Measurements from ENCODE around the gene SPAG5.
A peak's percentile ranks its signal among the peaks of the same experiment; 100 is the strongest.
"Not testable (repeated sequence)": the region's sequence is repeated elsewhere in the genome, so short reads cannot be mapped to it uniquely, and the experiment has no call there.

SPAG5 gene

GRCh38 chr17:28598799-28599310 lies at the start of gene SPAG5:
SPAG5 (minus strand) TSS chr17:28599025; CDS start chr17:28598946, 79 bp downstream.
- peak; percentile 76 to 91 for DNase-seq

DNA sequence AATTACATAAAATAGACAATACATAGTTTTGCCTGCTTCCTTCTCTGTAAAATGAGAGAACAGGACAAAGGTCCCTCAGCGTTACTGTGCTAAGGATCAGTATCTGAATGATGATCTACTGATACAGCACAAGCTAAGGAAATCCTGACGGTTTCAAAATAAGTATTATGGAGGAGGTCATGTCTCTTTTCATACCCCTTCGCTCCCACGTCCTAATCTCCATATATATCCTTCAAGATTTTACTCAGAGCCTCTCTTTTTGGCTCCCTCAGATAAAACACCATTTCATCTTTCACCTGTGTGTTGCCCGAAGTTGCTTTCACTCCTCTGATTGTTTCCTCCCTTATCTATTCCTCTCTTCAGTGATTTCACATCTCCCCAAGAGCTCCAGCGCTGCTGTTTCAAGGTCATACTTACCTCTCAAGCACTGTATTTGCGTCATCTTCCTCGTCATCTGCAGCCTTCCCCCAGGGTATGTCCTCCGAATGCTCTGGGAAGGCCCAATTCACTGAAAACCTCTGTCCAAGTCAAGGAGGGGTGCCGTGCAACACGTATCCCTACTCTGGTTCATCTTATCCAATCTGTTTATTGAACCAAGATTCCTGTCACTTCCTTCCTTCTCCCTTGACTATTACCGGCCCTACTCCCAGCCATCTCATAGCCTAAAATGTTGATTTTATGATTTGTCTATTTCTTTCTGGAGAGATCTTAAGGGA lies 47.4 kb upstream of the SPAG5 start:
- DNase-seq, result no peak

DNA sequence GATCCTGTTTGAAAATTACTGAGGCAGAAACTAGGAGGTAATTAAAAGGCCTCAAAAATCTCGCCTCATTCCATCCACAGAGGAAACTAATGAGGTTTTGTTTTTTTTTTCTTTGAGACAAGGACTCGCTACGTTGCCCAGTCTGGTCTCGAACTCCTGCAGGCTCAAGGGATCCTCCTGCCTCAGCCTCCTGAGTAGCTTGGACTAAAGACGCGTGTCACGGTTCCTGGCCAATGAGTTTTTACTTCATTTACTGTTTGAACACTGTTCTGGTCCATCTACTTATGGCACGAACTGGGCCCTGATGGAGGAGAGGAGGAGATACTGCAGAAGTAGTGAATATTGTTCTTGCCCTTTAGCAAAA lies 46.7 kb upstream of the SPAG5 start:
- DNase-seq, result no peak

- DNase-seq, result peak; percentile 82 to 96
Measured at GRCh38 chr17:28644787-28645575, 46.2 kb upstream of the SPAG5 start, which contains the start of gene BLTP2. BLTP2 (minus strand) TSS chr17:28645158; CDS start chr17:28645056, 102 bp downstream.

DNA sequence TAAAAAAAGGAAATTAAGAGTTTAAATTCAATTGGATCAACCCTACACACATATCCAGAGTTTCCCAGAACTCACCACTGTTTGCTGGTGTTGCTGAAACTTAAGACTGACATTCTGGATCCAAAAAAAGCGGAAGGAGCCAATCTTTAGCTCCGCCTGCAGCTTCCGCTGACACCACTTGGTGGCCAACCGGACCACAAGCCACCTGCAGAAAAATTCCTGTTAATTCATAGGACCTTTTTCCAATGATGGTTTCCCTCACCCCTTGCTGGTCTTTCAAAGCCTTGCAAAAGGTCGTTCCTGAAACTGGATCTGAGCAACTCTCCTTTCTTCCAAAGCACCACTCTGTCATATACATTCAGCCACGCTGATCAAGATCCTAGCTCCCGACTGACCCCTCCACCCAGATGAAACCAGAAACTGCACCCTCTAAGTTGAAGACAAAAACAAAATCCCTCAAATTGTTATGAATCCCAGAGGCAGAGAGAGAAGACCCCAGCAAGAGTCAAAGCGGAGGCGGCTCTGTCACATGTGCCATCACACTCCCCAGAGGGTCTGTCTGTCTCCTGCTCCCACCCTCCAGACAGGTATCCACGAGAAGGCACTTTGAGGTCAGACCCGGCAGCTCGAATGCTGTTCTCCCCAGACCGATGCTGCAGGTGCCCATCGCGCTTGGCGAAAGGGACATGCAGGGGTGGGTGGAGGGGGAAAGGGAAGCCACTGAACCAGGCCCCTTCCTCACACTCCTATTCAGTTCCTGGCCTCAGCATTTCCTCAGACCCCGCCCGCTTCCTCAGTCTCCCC lies 45.4 kb upstream of the SPAG5 start:
- DNase-seq, result peak in 1 of 2 experiments; percentile 43

DNA sequence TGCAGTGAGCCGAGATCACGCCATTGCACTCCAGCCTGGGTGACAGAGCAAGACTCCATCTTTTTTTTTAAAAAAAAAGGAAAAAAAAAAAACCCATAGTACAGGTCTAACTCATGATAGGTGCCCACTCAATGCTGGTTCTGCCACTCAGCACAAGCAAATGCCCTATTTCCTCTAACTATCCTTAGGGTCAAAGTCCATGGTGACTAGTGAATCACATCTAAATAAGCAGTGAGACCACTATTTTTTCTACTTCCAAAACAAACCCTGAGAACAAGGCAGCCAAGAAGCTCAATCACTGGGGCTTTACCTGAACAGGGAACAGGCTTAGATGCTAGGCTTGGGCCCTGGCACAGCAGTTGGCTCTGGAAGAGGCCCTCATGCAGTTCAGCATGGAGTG lies 42.8 kb upstream of the SPAG5 start:
- no peak for DNase-seq

DNA sequence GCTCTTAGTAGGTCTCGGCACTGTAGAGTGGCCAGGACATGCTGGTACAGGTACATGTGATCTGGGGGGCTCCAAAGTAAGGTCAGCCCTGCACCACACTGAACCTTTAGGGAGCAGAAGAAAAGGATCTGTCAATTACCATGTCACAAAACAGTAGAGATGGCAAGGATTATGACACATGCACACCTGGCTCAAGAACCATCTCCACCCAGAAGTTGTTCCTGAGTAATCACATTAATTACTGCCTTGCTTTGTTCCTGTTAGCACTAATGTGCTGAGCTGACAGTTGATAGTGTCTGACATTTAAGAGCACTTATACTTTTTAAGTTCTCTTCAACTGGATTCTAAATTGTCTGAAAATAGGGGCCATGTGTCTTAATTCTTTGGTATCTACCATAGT lies 36.7 kb upstream of the SPAG5 start:
- DNase-seq, result no peak

DNA sequence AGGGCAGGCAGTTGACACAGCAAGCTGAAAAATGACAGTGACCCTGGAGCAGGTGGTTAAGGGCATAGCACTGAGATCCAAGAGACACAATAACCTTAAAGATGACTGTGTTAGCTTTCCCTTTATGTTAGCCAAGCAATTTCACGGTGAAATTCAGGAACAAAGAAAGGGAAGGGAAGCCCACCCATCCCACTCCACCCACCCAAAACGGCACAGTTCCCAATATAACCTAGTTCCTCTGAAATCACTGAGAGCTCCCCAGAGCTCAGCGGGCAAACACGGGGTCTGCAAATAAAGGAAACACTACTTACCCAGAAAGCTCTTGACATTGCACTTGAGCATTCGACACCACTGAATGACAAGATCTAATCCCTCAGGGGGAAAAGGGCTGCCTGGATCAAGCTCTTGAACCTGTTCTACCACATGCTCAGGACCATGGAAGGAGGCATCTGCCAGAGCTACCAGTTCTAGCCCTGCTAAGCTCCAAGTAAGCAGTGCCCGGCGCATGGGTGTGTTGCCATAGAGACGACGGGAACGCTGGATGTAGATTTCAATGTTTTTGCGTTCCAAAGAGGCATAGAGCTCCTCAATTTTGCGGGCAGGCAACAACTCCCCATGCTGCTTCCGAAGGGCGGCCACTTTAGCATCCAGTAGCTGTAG lies 35.5 kb upstream of the SPAG5 start:
- DNase-seq, result no peak

GRCh38 chr17:28626818-28627217 lies 28.0 kb upstream of the SPAG5 start:
- no peak for DNase-seq

DNA sequence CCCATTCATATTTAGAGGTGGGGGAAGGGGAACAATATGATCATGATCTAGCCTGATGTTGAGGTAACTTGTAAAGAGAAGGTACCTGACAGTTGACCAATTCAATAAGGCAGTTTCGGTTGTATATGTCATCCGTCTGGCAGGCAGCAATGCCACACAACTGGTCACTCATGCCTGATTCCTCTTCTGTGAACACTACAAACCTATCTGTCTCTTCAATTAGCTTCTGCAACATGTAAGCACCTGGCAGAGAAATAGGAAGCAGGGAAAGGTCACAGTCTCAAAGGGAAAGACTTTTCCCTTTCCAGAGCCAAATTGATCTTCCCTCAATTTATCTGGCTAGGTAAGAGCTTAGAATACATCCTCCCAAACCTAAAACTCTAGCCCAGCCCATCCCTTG lies 25.3 kb upstream of the SPAG5 start:
- no peak for DNase-seq

- no peak for DNase-seq
Measured at GRCh38 chr17:28623696-28624095, 24.9 kb upstream of the SPAG5 start.

DNA sequence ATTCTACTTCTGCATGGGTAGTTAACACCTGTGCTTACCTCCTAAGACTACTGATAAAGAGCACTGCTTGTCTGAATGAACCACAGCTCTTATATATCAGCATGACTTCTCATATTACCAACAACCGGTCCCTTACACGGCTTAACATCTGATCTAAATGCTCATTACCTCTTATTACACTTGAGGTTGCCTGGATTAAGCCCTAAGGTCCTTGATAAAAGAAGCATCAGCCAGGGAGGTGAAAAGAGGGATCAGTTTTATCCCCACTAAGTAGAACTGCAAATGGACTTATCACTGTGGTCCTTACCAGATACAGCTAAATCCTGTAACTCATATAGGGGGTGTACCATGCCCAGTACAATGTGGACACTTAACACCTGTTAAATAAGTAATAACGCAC lies 23.4 kb upstream of the SPAG5 start:
- DNase-seq, result no peak

DNA sequence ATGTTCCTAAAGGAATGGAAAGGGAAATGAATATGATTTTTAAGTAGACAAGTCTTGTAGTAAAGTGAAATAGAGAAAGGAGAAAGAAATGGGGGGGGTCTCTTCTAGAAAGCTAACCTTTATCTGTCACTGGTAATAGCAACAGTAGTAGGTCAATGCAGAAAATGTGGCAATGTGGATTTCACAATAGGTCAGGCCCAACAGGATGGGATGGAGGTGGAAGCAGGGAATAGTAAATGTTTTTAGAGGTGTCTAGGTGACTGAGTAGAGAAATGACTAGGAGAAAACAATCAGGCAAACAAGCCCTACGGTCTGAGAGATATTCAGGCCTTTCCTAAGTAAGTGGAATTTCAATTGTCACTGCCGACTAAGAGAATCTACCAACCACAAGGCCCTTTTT lies 21.2 kb upstream of the SPAG5 start:
- no peak for DNase-seq

- DNase-seq, result no peak
Measured at GRCh38 chr17:28618464-28618863, 19.6 kb upstream of the SPAG5 start.

DNA sequence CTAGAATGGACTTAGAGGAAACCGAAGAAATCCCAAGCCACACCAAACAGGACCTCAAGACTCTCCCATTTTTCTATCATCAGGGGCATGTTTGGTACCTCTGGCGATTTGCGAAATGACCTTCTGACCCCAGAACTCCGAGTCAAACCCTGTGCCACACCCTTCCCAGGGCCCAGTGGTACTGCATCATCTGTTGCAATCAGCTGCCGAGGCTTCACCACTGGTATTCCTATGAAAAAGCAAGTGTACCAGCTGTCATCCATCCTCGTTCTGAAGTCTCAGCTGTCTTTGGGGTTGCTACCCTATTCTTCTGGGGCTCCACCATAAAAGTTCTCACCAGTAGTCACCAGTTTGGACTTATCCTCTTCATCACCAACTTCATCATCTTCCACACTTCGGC lies 17.5 kb upstream of the SPAG5 start:
- no peak for DNase-seq

DNA sequence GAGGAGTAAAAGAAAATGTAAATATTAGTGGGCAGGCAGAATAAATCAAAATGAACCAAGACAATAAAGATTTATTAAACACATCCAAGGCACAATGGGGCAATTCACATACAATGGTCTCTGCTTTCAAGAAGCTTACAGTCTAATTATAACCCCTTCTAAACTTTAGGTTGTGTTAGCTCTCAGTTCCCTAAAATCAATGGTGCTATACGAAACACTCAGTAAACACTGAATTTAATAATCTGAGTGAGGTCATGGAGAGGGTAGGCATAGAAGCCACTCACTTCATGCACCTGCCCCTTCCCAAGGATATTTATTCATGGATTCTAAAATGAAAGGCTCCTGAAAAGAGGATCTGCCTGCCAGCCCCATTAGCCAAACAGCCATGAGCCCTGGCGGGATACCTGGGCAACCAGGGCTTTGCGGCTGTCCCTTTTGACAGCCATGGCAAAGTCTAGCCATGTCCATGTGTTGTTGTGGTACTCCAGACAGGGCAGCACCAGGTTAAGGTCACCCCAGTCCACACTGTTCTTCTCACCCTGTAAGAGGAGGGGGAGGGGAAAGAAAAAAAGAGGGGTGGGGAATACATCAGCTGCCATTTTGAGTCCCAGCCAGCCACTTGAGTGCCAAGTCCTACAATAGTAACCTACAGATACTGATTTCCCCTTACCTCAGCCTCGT lies 16.6 kb upstream of the SPAG5 start:
- no peak for DNase-seq

DNA sequence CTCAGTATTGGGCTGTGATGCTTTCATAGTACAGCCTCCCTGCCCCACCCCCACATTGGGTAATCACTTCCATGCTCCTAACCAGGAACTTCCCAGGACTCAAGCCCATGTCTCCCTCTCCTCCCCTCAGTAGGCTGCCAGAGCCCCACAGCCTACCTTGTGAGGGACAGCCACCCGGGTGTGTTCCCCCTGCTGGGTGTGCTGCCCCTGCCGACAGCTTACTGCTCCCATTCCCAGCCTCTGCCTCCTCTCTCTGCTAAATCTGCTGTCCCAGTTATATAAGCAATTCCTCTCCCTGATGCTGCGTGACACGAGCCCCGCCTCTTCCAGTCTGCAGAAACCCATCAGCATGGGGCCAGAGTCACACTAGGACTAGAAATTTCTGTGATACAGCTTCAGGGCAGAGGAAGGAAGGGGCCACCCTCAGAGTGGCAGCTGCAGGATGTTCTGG lies 15.1 kb upstream of the SPAG5 start, which contains the start of gene RSKR:
Gene RSKR, minus strand, starts transcription at position 255 of the 451 bp plus-strand sequence. Its CDS starts 24 bp downstream, at position 231.
- DNase-seq, result no peak

DNA sequence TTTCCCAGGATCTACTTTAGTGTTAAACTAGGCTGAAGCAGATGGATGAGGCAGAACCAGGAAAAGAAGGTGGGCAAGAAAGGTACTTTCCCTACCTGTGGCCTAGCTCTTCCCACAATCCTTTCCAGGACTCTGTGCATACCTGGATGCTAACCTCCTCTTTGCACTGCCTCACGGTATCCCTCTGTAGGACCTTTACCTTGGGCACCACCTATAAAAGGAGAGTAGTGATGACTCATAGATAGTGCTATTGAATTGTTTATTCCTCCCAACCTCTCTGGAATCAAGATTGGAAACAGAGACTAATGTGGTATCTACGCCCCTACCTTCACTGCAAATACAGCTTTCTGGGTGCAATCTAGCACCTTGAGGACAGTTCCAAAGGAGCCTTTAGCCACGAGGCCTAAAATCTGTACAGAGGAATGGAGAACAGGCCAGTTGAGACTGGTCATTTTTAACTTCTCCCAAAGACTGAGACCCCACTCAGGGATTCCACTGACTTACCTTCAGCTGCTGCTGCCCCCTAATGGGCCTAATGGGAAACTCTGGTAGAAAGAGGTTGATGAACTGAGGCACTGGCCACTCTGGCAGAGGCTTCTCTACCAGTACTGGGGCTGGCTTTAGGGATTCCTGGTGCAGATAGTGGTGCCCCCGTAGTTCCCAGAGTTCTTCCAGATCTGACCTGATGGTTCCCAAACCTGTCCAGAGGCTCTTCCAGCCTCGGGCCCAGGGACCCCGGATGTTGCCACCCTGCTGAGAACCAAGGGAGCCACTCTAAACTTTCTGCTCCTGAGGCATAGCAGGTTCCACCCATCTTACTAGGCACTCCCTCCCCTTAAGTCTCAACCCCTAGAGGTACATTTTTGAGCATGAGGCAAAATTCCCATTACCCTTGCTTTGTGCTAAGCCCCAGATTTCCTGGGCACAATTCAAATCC lies 14.4 kb upstream of the SPAG5 start:
- peak in 1 of 2 experiments; percentile 18 for DNase-seq

GRCh38 chr17:28612531-28612930 lies 13.7 kb upstream of the SPAG5 start:
- no peak for DNase-seq

DNA sequence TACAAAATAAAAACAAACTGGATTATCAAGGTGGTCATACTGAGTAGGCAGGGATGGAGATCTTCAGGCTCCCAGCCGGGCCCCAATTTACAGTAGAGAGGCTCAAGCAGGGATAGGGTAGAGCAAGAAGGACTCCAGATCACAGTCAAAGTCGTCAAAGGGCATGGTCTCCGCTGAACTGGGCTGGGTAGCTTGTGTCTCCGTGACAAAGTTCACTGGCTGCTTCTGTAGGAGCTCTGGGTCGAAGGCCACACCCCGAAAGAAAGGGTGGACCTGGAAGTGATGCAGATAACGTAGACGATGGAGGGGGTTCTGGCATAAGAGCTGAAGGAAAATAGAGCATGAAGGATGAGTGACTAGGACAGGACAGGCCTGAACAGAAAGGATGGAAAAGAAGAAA lies 11.6 kb upstream of the SPAG5 start:
- no peak for DNase-seq

DNA sequence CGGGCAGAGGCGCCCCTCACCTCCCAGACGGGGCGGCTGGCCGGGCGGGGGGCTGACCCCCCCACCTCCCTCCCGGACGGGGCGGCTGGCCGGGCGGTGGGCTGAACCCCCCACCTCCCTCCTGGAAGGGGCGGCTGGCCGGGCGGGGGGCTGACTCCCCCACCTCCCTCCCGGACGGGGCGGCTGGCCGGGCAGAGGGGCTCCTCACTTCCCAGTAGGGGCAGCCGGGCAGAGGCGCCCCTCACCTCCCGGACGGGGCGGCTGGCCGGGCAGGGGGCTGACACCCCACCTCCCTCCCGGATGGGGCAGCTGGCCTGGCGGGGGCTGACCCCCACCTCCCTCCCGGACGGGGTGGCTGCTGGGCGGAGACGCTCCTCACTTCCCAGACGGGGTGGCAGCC lies 5.2 kb upstream of the SPAG5 start:
- DNase-seq, result not testable (repeated sequence)
